Ishikawa (cell line): ENCODE data around the gene CEP76.
A peak's percentile ranks its signal among the peaks of the same experiment; 100 is the strongest.

Experiments
- CEBPB ChIP-seq: IDR thresholded peaks from 2 replicates; pipeline ENCODE4 v1.6.1; 2012
- TEAD4 ChIP-seq: IDR thresholded peaks from 2 replicates; pipeline ENCODE4 v1.6.1; 2012

CEP76 gene

DNA sequence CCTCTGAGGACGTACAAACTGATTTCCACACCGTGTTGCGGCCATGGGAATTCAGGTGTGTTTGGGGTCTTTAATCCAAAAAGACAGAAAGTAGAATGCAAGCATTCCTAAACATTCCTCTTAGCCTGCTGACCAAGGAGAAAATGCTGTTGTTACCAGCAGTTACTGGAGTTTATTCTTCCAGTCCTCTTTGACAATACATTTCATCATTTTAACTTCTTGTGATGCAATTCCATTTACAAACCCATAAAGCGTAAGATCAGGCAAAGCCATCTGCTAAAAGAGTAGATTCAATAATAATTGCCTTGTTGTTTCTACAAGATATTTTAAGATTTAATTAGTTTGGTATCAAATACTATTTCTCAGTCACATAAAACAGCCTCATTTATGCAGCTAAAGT, 77.3 kb downstream of the CEP76 start:
- TF ChIP-seq TEAD4 (no peak), CEBPB (peak; percentile 37; the same call in 1 of the 2 replicates)
